GM12874 (cell line): ENCODE results near the gene ACADSB.

Experiments
- TF ChIP-seq, protein P1 (sequence below): IDR thresholded peaks from 2 replicates; pipeline ENCODE4 v1.5.1; 2011; ENCODE audit warnings: low read depth, mild to moderate bottlenecking, control low read depth, low read length, moderate library complexity; ENCODE audit not compliant: insufficient read depth

The ACADSB gene

GRCh38 chr10:123008355-123009104 lies at the start of gene ACADSB, which contains the start of gene IKZF5:
TSS of gene ACADSB (plus strand) at chr10:123009006. CDS start at chr10:123009030, 24 bp downstream.
TSS of gene IKZF5 (minus strand) at chr10:123008795. CDS start at chr10:122998625, 10,170 bp downstream.
- TF ChIP-seq, protein P1, sequence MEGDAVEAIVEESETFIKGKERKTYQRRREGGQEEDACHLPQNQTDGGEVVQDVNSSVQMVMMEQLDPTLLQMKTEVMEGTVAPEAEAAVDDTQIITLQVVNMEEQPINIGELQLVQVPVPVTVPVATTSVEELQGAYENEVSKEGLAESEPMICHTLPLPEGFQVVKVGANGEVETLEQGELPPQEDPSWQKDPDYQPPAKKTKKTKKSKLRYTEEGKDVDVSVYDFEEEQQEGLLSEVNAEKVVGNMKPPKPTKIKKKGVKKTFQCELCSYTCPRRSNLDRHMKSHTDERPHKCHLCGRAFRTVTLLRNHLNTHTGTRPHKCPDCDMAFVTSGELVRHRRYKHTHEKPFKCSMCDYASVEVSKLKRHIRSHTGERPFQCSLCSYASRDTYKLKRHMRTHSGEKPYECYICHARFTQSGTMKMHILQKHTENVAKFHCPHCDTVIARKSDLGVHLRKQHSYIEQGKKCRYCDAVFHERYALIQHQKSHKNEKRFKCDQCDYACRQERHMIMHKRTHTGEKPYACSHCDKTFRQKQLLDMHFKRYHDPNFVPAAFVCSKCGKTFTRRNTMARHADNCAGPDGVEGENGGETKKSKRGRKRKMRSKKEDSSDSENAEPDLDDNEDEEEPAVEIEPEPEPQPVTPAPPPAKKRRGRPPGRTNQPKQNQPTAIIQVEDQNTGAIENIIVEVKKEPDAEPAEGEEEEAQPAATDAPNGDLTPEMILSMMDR = no peak

DNA sequence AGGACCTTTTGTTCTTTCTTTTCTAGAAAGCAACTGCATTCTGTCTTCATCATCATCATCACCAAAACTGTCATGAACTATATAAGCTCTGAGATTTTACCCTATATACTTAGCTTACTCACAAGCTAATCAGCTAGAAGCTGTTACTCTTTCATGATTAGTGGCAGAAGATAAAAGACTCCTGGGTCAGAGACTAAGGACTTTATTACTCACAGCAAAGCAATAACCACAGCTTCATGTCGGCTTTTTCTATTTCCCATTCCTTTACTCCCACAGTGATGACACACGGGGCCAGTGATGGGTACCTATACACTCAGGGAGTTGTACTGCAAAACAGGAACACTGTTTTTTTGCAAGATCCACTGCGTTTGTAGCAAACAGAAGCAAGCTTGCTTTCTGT lies 46.4 kb upstream of the ACADSB start:
- TF ChIP-seq, protein P1 = no peak

- TF ChIP-seq, protein P1 = no peak
Measured at GRCh38 chr10:122966879-122967278, 41.9 kb upstream of the ACADSB start.

GRCh38 chr10:122968698-122969097 lies 40.1 kb upstream of the ACADSB start:
- TF ChIP-seq, protein P1 = no peak

DNA sequence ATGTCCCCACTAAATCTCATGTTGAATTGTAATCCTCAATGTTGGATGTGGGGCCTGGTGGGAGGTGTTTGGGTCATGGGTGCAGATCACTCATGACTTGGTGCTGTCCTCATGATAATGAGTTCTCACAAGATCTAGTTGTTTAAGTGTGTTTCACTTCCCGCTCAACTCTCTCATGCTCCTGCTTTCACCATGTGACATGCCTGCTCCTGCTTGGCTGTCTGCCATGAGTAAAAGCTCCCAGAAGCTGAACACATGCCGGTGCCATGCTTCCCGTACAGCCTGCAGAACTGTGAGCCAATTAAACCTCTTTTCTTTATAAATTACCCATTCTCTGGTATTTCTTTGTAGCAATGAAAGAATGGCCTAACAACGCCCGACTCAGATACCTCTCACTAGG lies 34.8 kb upstream of the ACADSB start:
- TF ChIP-seq, protein P1 = no peak

- TF ChIP-seq, protein P1 = no peak
Measured at GRCh38 chr10:122974543-122975064, 34.2 kb upstream of the ACADSB start.

DNA sequence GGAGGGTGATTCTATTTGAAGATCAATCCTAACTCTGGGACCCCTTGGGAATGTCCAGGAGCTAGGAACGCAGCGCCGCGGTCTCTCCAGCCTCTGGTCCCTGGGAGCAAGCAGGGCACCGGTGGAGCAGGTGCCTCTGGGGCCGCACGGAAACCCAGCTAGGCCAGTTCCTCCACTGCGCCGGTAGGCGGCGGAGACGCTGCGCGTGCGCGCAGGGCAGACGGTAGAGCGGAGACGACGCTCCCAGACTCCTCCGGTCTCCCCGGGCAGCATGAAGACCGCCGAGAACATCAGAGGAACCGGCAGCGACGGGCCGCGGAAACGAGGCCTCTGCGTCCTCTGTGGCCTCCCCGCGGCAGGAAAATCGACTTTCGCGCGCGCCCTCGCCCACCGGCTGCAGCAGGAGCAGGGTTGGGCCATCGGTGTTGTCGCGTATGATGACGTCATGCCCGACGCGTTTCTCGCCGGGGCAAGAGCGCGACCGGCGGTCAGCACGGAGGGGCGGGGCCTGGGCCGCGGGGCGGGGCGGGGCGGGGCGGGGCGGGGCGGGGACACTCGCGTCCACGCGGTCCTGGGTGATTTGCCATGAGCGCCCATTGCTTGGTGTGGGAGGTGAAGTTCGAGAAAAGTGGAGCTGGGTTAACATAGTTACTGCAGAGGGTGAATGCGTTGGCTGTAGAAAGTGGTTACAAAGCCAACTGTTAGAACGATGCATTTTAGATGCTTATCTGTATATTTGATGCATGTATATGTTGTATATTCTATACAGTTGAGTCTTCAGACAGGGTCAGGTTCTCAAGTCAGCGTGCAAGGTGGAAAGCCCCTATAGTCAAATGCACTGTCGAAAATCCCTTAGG lies 28.4 kb upstream of the ACADSB start, which contains the start of gene PSTK:
Gene PSTK (plus strand): TSS at position 193 of the 857 bp plus-strand sequence. CDS start 79 bp downstream, at position 272.
- TF ChIP-seq, protein P1 = peak; percentile 99
